Stomach (tissue), 9 donors: Measurements from ENCODE around the gene PTPRT. TPM values are rescaled to one million over a fixed set of nuclear protein-coding genes. Genes with fewer than 3 reads are reported as not detected.

Experiments
- DNase-seq, 2 donors: peaks; one replicate each; pipeline versions ENCODE4 v3.0.0 to v3.0.0-alpha.2; 2013 to 2019
- H3K27ac ChIP-seq, 5 donors: fragments of 200-600 bp in 4 of 5; sonication (generic) in 4 of 5; one replicate each; pipeline ENCODE4 v1.5.1; 2013 to 2019; ENCODE audit warnings: mild to moderate bottlenecking in 1 of 5, moderate library complexity in 1 of 5
- H3K27me3 ChIP-seq, 3 donors: fragments of 200-600 bp; sonication (generic); one replicate each; pipeline ENCODE4 v1.5.1; 2017 to 2019; ENCODE audit warnings: mixed run types in 1 of 3
- H3K36me3 ChIP-seq, 4 donors: fragments of 200-600 bp; sonication (generic); 1 replicate in 3 of 4; 2 replicates in 1 of 4; pipeline ENCODE4 v1.5.1; 2016 to 2019
- H3K4me1 ChIP-seq, 4 donors: fragments of 200-600 bp; sonication (generic); one replicate each; pipeline ENCODE4 v1.5.1; 2016 to 2019
- H3K4me3 ChIP-seq, 4 donors: fragments of 200-600 bp; sonication (generic) in 3 of 4; one replicate each; pipeline ENCODE4 v1.5.1; 2016 to 2019; ENCODE audit warnings: mild to moderate bottlenecking in 1 of 4
- H3K9me3 ChIP-seq, 4 donors: fragments of 200-600 bp; sonication (generic); one replicate each; pipeline ENCODE4 v1.5.1; 2016 to 2019
- EP300 ChIP-seq: sonication (generic); formaldehyde crosslinking; IDR thresholded peaks from one replicate; pipeline ENCODE4 v1.6.1; 2017; ENCODE audit warnings: antibody characterized with exemption
- POLR2A ChIP-seq, 4 donors: fragments of 450-650 bp; IDR thresholded peaks; one replicate each; pipeline ENCODE4 v1.6.1; 2016; ENCODE audit warnings: antibody characterized with exemption in 4 of 4, control low read depth in 2 of 4, mild to moderate bottlenecking in 1 of 4, moderate library complexity in 1 of 4
- POLR2AphosphoS5 ChIP-seq, 3 donors: sonication (generic); formaldehyde crosslinking; IDR thresholded peaks; one replicate each; pipeline ENCODE4 v1.6.1; 2016; ENCODE audit warnings: antibody characterized with exemption in 3 of 3
- WGBS, 5 donors: extraction: QIAGEN DNeasy Blood & Tissue Kit in 3 of 5; methylation state at CpG; one replicate each; pipeline versions ENCODE4 v1.1.5 to v1.1.7; 2013 to 2018; 5-methylcytosine and 5-hydroxymethylcytosine counted together
- intact Hi-C: fragments of 100-400 bp; cut with DNase I; formaldehyde crosslinking; loops from one replicate; pipeline ENCODE4 v1.15.1; 2023; ENCODE audit warnings: low total_unique reads
- polyA plus RNA-seq, 3 donors: library from polyadenylated mRNA; stranded (reverse); fragments of 200-250 nt; gene quantifications; one replicate each; pipeline ENCODE4 v1.2.3, GENCODE V29; 2013
- total RNA-seq, 5 donors: library from RNA; depleted of rRNA; stranded (reverse); fragments of >200 nt; gene quantifications; one replicate each; pipeline versions ENCODE4 v1.1.0 to v1.2.3, GENCODE V29; 2014 to 2016
- TF ChIP-seq, protein P1 (sequence below), 7 experiments: fragments of 450-650 bp in 4 of 7; fragments of 200-600 bp in 3 of 7; sonication (generic) in 3 of 7; IDR thresholded peaks; one replicate each; pipeline ENCODE4 v1.5.1; 2016 to 2019; ENCODE audit warnings: antibody characterized with exemption in 7 of 7, control low read depth in 2 of 7, mild to moderate bottlenecking in 1 of 7
- donor health status: healthy with polysubstance abuse.
- donor health status: Bipolar disorder and iron deficiency.
- donor health status: healthy.

Gene PTPRT
- total and polyA plus RNA-seq, 8 donors, result 0.05 to 11.6 (median 1.7) TPM; not detected in 2

GRCh38 chr20:42272516-42272915 is 917.2 kb downstream of the PTPRT start:
- 88 to 96% (median 91%) methylated on average over 6 of the region's 6 CpGs for WGBS, 5 donors

GRCh38 chr20:42270539-42270938 is 919.2 kb downstream of the PTPRT start:
- Histone ChIP-seq H3K4me1 (no peaks in the 10 kb centered on the region), H3K27me3 (peaks cover 0 to 7% (median 0%) of the 10 kb centered on the region in 3 donors), H3K4me3 (no peak overlapping the region), H3K27ac (no peak overlapping the region), H3K36me3 (no peaks in the 10 kb centered on the region), H3K9me3 (no peaks in the 10 kb centered on the region)
- DNase-seq, result no peak
- 47 to 62% (median 57%) methylated on average over 2 of the region's 2 CpGs for WGBS, 5 donors
- intact Hi-C loops, result no loop called here
- TF ChIP-seq, protein P1, sequence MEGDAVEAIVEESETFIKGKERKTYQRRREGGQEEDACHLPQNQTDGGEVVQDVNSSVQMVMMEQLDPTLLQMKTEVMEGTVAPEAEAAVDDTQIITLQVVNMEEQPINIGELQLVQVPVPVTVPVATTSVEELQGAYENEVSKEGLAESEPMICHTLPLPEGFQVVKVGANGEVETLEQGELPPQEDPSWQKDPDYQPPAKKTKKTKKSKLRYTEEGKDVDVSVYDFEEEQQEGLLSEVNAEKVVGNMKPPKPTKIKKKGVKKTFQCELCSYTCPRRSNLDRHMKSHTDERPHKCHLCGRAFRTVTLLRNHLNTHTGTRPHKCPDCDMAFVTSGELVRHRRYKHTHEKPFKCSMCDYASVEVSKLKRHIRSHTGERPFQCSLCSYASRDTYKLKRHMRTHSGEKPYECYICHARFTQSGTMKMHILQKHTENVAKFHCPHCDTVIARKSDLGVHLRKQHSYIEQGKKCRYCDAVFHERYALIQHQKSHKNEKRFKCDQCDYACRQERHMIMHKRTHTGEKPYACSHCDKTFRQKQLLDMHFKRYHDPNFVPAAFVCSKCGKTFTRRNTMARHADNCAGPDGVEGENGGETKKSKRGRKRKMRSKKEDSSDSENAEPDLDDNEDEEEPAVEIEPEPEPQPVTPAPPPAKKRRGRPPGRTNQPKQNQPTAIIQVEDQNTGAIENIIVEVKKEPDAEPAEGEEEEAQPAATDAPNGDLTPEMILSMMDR (IDR thresholded peaks at IDR 0.05), result no peak
- TF ChIP-seq POLR2A (IDR thresholded peaks at IDR 0.05) (no peak), POLR2AphosphoS5 (IDR thresholded peaks at IDR 0.05) (no peak), EP300 (no peak)

More at GRCh38 chr20:42272516-42272915, 917.2 kb downstream of the PTPRT start:
- Histone ChIP-seq H3K36me3 (no peaks in the 10 kb centered on the region), H3K27ac (no peak overlapping the region), H3K9me3 (no peaks in the 10 kb centered on the region), H3K4me1 (no peaks in the 10 kb centered on the region), H3K27me3 (peaks cover 0 to 7% (median 0%) of the 10 kb centered on the region in 3 donors), H3K4me3 (no peak overlapping the region)
- intact Hi-C loops, result no loop called here
- TF ChIP-seq POLR2A (IDR thresholded peaks at IDR 0.05) (no peak), EP300 (no peak), POLR2AphosphoS5 (IDR thresholded peaks at IDR 0.05) (no peak)
- TF ChIP-seq, protein P1 (IDR thresholded peaks at IDR 0.05), result no peak
- no peak for DNase-seq

DNA sequence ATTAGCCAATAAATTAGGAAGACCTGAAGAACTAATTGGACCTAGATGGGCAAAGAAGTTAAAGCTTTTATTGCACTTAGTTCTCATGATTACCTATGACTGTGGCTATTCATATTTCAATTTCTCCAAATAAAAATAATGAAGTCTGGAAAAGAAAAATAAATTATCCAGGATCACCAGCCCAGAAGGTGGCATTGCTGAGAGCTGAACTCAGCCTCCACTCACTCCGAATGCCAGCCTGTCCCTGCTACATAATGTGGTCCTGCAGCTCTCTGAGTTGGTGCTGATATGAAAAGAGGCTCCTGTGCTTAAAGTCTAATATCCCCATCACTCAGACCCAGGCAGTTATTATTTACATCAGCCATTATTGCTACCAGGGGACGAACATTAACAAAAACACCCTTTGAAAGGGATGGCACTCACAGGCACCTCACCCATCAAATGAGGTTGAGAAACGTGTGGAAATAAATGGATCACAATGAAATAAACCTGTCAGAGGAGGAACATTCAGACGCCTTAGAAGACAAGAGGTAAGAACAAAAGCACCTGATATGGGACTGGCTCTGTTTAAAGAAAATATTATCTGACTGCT is 921.8 kb downstream of the PTPRT start:
- H3K27me3 ChIP-seq, result peaks cover 0 to 7% (median 0%) of the 10 kb centered on the region in 3 donors
- TF ChIP-seq POLR2AphosphoS5 (IDR thresholded peaks at IDR 0.05) (no peak), EP300 (no peak), POLR2A (IDR thresholded peaks at IDR 0.05) (no peak)
- TF ChIP-seq, protein P1 (IDR thresholded peaks at IDR 0.05), result no peak
- H3K9me3 ChIP-seq, result no peaks in the 10 kb centered on the region
- no peak for DNase-seq
- no peak overlapping the region for H3K4me3 ChIP-seq
- intact Hi-C loops, result no loop called here
- no peaks in the 10 kb centered on the region for H3K4me1 ChIP-seq
- WGBS, 5 donors, result 42 to 65% (median 59%) methylated on average over 4 of the region's 4 CpGs
- no peaks in the 10 kb centered on the region for H3K36me3 ChIP-seq
- no peak overlapping the region for H3K27ac ChIP-seq

- H3K36me3 ChIP-seq, result no peaks in the 10 kb centered on the region
- H3K4me1 ChIP-seq, result no peaks in the 10 kb centered on the region
- no peak for DNase-seq
- no peak for TF ChIP-seq POLR2A (IDR thresholded peaks at IDR 0.05)
- no peak for TF ChIP-seq POLR2AphosphoS5 (IDR thresholded peaks at IDR 0.05)
- intact Hi-C loops, result no loop called here
- H3K27me3 ChIP-seq, result no peaks in the 10 kb centered on the region
- WGBS, 5 donors, result 75 to 85% (median 82%) methylated on average over 6 of the region's 6 CpGs
- H3K27ac ChIP-seq, result no peak overlapping the region
- H3K4me3 ChIP-seq, result no peak overlapping the region
- H3K9me3 ChIP-seq, result no peaks in the 10 kb centered on the region
These were observed 927.9 kb downstream of the PTPRT start for GRCh38 chr20:42261766-42262270.

DNA sequence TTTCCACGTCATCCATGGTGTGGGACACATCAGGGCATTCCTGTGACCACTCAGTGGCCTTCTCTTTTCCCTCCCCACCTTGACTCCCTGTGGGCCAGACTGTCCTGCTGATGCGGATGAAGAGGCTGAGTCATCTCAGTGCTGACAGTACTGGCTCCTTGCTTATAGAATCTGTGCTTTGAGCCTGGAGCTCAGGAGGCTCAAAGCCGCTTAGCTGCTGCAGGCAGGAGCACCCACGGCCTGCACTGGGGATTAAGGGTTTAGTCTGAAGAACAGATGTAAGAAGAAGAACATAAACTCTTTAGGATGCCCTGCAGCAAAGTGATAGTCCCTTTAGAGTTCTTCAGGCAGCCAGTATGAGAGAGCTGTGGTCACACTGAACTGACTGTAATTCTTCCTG is 929.5 kb downstream of the PTPRT start:
- 63 to 73% (median 67%) methylated on average over 4 of the region's 4 CpGs for WGBS, 5 donors
- no peak overlapping the region for H3K27ac ChIP-seq
- no peak overlapping the region for H3K4me3 ChIP-seq
- DNase-seq, result no peak
- TF ChIP-seq POLR2A (IDR thresholded peaks at IDR 0.05), result no peak
- TF ChIP-seq POLR2AphosphoS5 (IDR thresholded peaks at IDR 0.05), result no peak
- TF ChIP-seq, protein P1 (IDR thresholded peaks at IDR 0.05), result no peak
- no peak for TF ChIP-seq EP300
- H3K27me3 ChIP-seq, result no peaks in the 10 kb centered on the region
- H3K36me3 ChIP-seq, result no peaks in the 10 kb centered on the region
- H3K4me1 ChIP-seq, result no peaks in the 10 kb centered on the region
- no peaks in the 10 kb centered on the region for H3K9me3 ChIP-seq
- intact Hi-C loops, result no loop called here
